WTC11 (cell line): Measurements from ENCODE around the gene ABHD4. TPM values are rescaled to one million over a fixed set of nuclear protein-coding genes. Genes with fewer than 3 reads are reported as not detected.

Experiments
- ATAC-seq: fragments of 200-7000 bp; cut with Tn5 transposase; 2 replicates; pipeline ENCODE4 v1.10.0; 2021; ENCODE audit warnings: mild to moderate bottlenecking, moderate library complexity
- CTCF ChIA-PET: fragments of 300-600 bp; sonication (Branson Sonifier 250); formaldehyde crosslinking; loops from one replicate; lab custom pipeline; 2021; ENCODE audit warnings: antibody characterized with exemption; lab: Charles Lee
- POLR2A ChIA-PET: fragments of 350-600 bp; sonication (Branson Sonifier 250); formaldehyde crosslinking; loops from one replicate; lab custom pipeline; 2021; ENCODE audit warnings: antibody characterized with exemption; lab: Charles Lee
- DNase-seq: peaks from one replicate; pipeline ENCODE4 v3.0.0; 2021; ENCODE audit warnings: low spot score
- H3K27ac Mint-ChIP-seq: 2 replicates; pipeline ENCODE4 v1.8.0; 2021; ENCODE audit warnings: mixed read lengths
- H3K27me3 Mint-ChIP-seq: 2 replicates; pipeline ENCODE4 v1.8.0; 2021; ENCODE audit warnings: low read depth, mild to moderate bottlenecking, moderate library complexity, mixed read lengths
- H3K36me3 Mint-ChIP-seq: 2 replicates; pipeline ENCODE4 v1.8.0; 2021; ENCODE audit warnings: mixed read lengths
- H3K4me1 Mint-ChIP-seq: 2 replicates; pipeline ENCODE4 v1.8.0; 2022; ENCODE audit warnings: mixed read lengths
- H3K4me3 Mint-ChIP-seq: 2 replicates; pipeline ENCODE4 v1.8.0; 2021; ENCODE audit warnings: mild to moderate bottlenecking, moderate library complexity, mixed read lengths
- H3K9me3 Mint-ChIP-seq: 2 replicates; pipeline ENCODE4 v1.8.0; 2021; ENCODE audit warnings: mixed read lengths
- ARID4B ChIP-seq: sonication (generic); formaldehyde crosslinking; IDR thresholded peaks from 2 replicates; pipeline ENCODE4 v1.8.0; 2023; ENCODE audit warnings: missing genetic modification reagents, mild to moderate bottlenecking, borderline replicate concordance
- E2F1 ChIP-seq: sonication (generic); formaldehyde crosslinking; IDR thresholded peaks from 2 replicates; pipeline ENCODE4 v1.8.0; 2022; ENCODE audit warnings: mild to moderate bottlenecking, missing genetic modification reagents
- ELF4 ChIP-seq: sonication (generic); formaldehyde crosslinking; IDR thresholded peaks from 2 replicates; pipeline ENCODE4 v1.8.1; 2022; ENCODE audit warnings: low read depth, mild to moderate bottlenecking, moderate library complexity, missing genetic modification reagents
- GABPB1 ChIP-seq: sonication (generic); formaldehyde crosslinking; IDR thresholded peaks from 2 replicates; pipeline ENCODE4 v1.8.1; 2023; ENCODE audit warnings: mild to moderate bottlenecking, missing genetic modification reagents
- GTF2I ChIP-seq: fragments of 250-450 bp; sonication (Bioruptor Pico); conservative IDR thresholded peaks from 2 replicates; pipeline ENCODE4 v1.4.0; 2021; ENCODE audit warnings: mild to moderate bottlenecking
- HMGXB4 ChIP-seq: sonication (generic); formaldehyde crosslinking; IDR thresholded peaks from 2 replicates; pipeline ENCODE4 v1.8.1; 2023; ENCODE audit warnings: mild to moderate bottlenecking, moderate library complexity, missing genetic modification reagents
- IRF2 ChIP-seq: sonication (generic); formaldehyde crosslinking; IDR thresholded peaks from 2 replicates; pipeline ENCODE4 v1.8.0; 2022; ENCODE audit warnings: low read depth, missing genetic modification reagents, borderline replicate concordance
- MAX ChIP-seq: sonication (generic); formaldehyde crosslinking; IDR thresholded peaks from 2 replicates; pipeline ENCODE4 v1.8.0; 2022; ENCODE audit warnings: mild to moderate bottlenecking, missing genetic modification reagents
- NFYB ChIP-seq: sonication (generic); formaldehyde crosslinking; conservative IDR thresholded peaks from 2 replicates; pipeline ENCODE4 v1.8.0; 2022; ENCODE audit warnings: low read depth, missing genetic modification reagents
- RORB ChIP-seq: fragments of 250-450 bp; sonication (Bioruptor Pico); IDR thresholded peaks from 2 replicates; pipeline ENCODE4 v1.9.0; 2021; ENCODE audit warnings: mild to moderate bottlenecking
- SMAD4 ChIP-seq: sonication (generic); formaldehyde crosslinking; IDR thresholded peaks from 2 replicates; pipeline ENCODE4 v1.8.0; 2022; ENCODE audit warnings: mild to moderate bottlenecking, missing genetic modification reagents
- TEAD4 ChIP-seq: sonication (generic); formaldehyde crosslinking; IDR thresholded peaks from 2 replicates; pipeline ENCODE4 v1.8.0; 2022; ENCODE audit warnings: mild to moderate bottlenecking, missing genetic modification reagents
- USF1 ChIP-seq: sonication (generic); formaldehyde crosslinking; IDR thresholded peaks from 2 replicates; pipeline ENCODE4 v1.8.0; 2022; ENCODE audit warnings: mild to moderate bottlenecking, missing genetic modification reagents
- ZNF219 ChIP-seq: sonication (generic); formaldehyde crosslinking; IDR thresholded peaks from 2 replicates; pipeline ENCODE4 v1.8.0; 2023; ENCODE audit warnings: missing genetic modification reagents, mild to moderate bottlenecking, borderline replicate concordance
- ZNF396 ChIP-seq: fragments of 250-450 bp; sonication (Bioruptor Pico); IDR thresholded peaks from 2 replicates; pipeline ENCODE4 v1.8.0; 2021; ENCODE audit warnings: mild to moderate bottlenecking, moderate library complexity, borderline replicate concordance
- ZNF425 ChIP-seq: fragments of 250-450 bp; sonication (Bioruptor Pico); conservative IDR thresholded peaks from 2 replicates; pipeline ENCODE4 v1.9.0; 2021; ENCODE audit warnings: mild to moderate bottlenecking
- total RNA-seq: library from RNA; stranded (reverse); gene quantifications from 3 replicates; pipeline ENCODE4 v1.2.3, GENCODE V29; 2021

ABHD4 gene
- total RNA-seq, 1 experiment from 2014 or later: 33.9 TPM

GRCh38 chr14:22579236-22579635, 18.9 kb upstream of the ABHD4 start:
- H3K9me3 Mint-ChIP-seq: no peaks in the 10 kb centered on the region
- H3K27me3 Mint-ChIP-seq: no peaks in the 10 kb centered on the region; the same call in 1 of the 2 replicates
- no peak for DNase-seq
- H3K27ac Mint-ChIP-seq: no peak overlapping the region
- H3K4me3 Mint-ChIP-seq: no peak overlapping the region
- H3K4me1 Mint-ChIP-seq: no peaks in the 10 kb centered on the region
- no peak for ATAC-seq
- ChIA-PET CTCF (interaction anchor here (1.4 kb wide), 1 partner anchor 9 kb away, joined by 8 read pairs; no protein-coding TSS in a partner anchor), POLR2A (interaction anchor here (0.9 kb wide), 1 partner anchor 8 kb away, joined by 6 read pairs; no protein-coding TSS in a partner anchor)
- peaks cover 8% of the 10 kb centered on the region for H3K36me3 Mint-ChIP-seq
- no peak for TF ChIP-seq E2F1 (CRISPR knock-in tag)
- no peak for TF ChIP-seq ELF4
- TF ChIP-seq TEAD4 (CRISPR knock-in tag): no peak
- no peak for TF ChIP-seq ZNF396 (CRISPR knock-in tag)
- TF ChIP-seq SMAD4 (CRISPR knock-in tag): no peak
- TF ChIP-seq GABPB1: no peak
- no peak for TF ChIP-seq NFYB (CRISPR knock-in tag)
- no peak for TF ChIP-seq RORB (CRISPR knock-in tag)
- no peak for TF ChIP-seq ZNF219 (CRISPR knock-in tag)
- no peak for TF ChIP-seq ZNF425 (CRISPR knock-in tag)
- no peak for TF ChIP-seq USF1 (CRISPR knock-in tag)
- TF ChIP-seq GTF2I: no peak
- no peak for TF ChIP-seq HMGXB4 (CRISPR knock-in tag)
- no peak for TF ChIP-seq IRF2 (CRISPR knock-in tag)

- ChIA-PET POLR2A (interaction anchor here (0.9 kb wide), 1 partner anchor 9 kb away, joined by 6 read pairs; no protein-coding TSS in a partner anchor), CTCF (interaction anchor here (1.0 to 1.4 kb wide), 3 partner anchors 9 to 273 kb away, joined by 3 to 8 read pairs (median 3); no protein-coding TSS in a partner anchor)
- no peak for TF ChIP-seq MAX (CRISPR knock-in tag)
- TF ChIP-seq ARID4B (CRISPR knock-in tag): no peak
- no peak for ATAC-seq
- Mint-ChIP-seq H3K9me3 (no peaks in the 10 kb centered on the region), H3K4me1 (no peaks in the 10 kb centered on the region), H3K36me3 (peaks cover 2% of the 10 kb centered on the region), H3K27me3 (no peaks in the 10 kb centered on the region; the same call in 1 of the 2 replicates), H3K27ac (no peak overlapping the region), H3K4me3 (no peak overlapping the region)
- DNase-seq: no peak
These were observed 18.2 kb upstream of the ABHD4 start for GRCh38 chr14:22579881-22580280.
